Stomach smooth muscle (tissue), 2 donors: ENCODE measurements around the gene KTI12.
"Not testable (repeated sequence)": the region's sequence is repeated elsewhere in the genome, so short reads cannot be mapped to it uniquely, and the experiment has no call there.

Experiments
- H3K27ac ChIP-seq: one replicate; pipeline ENCODE4 v1.7.0; 2013; ENCODE audit warnings: mild to moderate bottlenecking, low read length, inconsistent platforms
- H3K27me3 ChIP-seq, 2 donors: one replicate each; pipeline ENCODE4 v1.7.0; 2013; ENCODE audit warnings: low read length in 2 of 2; ENCODE audit not compliant: insufficient read depth in 2 of 2, control insufficient read depth in 1 of 2
- H3K36me3 ChIP-seq, 2 donors: one replicate each; pipeline ENCODE4 v1.7.0; 2013; ENCODE audit warnings: low read length in 2 of 2; ENCODE audit not compliant: control insufficient read depth in 2 of 2, insufficient read depth in 2 of 2
- H3K4me1 ChIP-seq: one replicate; pipeline ENCODE4 v1.7.0; 2013; ENCODE audit warnings: low read length; ENCODE audit not compliant: control insufficient read depth, insufficient read depth
- H3K4me3 ChIP-seq, 2 donors: one replicate each; pipeline ENCODE4 v1.7.0; 2013; ENCODE audit warnings: low read length in 2 of 2
- H3K9ac ChIP-seq, 2 donors: one replicate each; pipeline ENCODE4 v1.7.0; 2013; ENCODE audit warnings: low read length in 2 of 2, mild to moderate bottlenecking in 1 of 2
- H3K9me3 ChIP-seq, 2 donors: one replicate each; pipeline ENCODE4 v1.7.0; 2013; ENCODE audit warnings: low read length in 2 of 2; ENCODE audit not compliant: control insufficient read depth in 2 of 2
- donor health status: healthy.
- donor health status: Pancreatic carcinoma.

The KTI12 gene

DNA sequence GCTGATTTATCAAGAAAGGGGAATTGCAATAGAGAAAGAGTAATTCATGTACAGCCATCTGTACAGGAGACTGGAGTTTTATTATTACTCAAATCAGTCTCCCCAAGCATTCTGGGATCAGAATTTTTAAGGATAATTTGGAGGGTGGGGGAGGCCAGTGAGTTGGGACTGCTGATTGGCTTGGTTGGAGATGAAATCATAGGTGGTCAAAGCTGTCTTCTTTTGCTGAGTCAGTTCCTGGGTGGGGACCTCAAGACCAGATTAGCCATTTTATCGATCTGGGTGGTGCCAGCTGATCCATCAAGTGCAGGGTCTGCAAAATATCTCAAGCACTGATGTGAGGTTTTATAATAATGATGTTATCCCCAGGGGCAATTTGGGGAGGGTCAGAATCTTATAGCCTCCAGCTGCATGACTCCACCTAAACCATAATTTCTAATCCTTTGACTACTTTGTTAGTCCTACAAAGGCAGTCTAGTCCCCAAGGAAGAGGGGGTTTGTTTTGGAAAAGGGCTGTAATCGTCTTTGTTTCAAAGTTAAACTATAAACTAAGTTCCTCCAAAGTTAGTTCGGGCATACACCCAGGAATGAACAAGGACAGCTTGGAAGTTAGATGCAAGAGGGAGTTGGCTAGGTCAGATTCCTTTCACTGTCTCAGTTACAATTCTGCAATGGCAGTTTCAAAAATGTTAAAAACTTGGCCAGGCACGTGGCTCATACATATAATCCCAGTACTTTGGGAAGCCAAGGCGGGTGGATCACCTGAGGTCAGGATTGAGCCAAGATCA, 26.2 kb downstream of the KTI12 start:
- Histone ChIP-seq H3K27ac (no peak overlapping the region), H3K27me3 (peaks cover 5 to 6% of the 10 kb centered on the region in 2 donors), H3K4me1 (no peaks in the 10 kb centered on the region), H3K36me3 (no peaks in the 10 kb centered on the region), H3K9ac (no peak overlapping the region), H3K4me3 (no peak overlapping the region), H3K9me3 (no peaks in the 10 kb centered on the region)

DNA sequence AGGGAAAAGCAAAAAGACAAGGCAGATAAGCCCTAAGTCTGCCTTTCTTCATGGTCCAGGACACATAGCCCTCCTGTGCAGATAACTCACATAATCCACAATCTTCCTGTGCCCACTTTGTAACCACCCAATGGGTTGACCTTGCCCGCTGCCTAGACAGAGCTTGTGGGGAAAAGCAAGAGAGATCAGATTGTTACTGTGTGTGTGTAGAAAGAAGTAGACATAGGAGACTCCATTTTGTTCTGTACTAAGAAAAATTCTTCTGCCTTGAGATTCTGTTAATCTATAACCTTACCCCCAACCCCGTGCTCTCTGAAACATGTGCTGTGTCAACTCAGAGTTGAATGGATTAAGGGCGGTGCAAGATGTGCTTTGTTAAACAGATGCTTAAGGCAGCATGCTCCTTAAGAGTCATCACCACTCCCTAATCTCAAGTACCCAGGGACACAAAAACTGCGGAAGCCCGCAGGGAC, 27.5 kb downstream of the KTI12 start:
- not testable (repeated sequence) for H3K4me3 ChIP-seq, H3K36me3 ChIP-seq, H3K4me1 ChIP-seq, H3K27ac ChIP-seq, H3K27me3 ChIP-seq, H3K9ac ChIP-seq, H3K9me3 ChIP-seq

DNA sequence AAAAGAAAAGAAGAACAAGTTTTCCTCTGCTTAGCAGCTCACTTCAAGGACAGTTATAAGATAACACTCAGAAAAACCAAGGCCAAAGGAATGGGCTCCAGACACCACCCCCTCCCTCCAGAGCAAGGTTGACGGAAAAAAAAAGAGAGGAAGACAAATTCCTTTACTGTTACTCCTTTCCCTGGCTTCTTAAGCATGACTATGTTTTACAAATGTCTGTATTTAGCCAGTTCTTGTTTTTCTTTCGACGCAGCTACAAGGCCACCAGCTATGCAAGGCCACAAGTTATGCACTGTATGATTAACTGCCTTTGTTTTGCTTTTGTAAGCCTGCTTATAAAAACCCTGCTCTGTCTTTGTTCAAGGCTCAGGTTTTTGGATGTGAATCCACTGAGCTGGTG, 28.1 kb downstream of the KTI12 start:
- H3K4me3 ChIP-seq, H3K27me3 ChIP-seq, H3K27ac ChIP-seq, H3K9ac ChIP-seq, H3K9me3 ChIP-seq, H3K4me1 ChIP-seq, H3K36me3 ChIP-seq: not testable (repeated sequence)

- no peaks in the 10 kb centered on the region for H3K36me3 ChIP-seq
- peaks cover 4 to 5% of the 10 kb centered on the region in 2 donors for H3K27me3 ChIP-seq
- no peaks in the 10 kb centered on the region for H3K4me1 ChIP-seq
- H3K4me3 ChIP-seq = no peak overlapping the region
- H3K27ac ChIP-seq = no peak overlapping the region
- no peak overlapping the region for H3K9ac ChIP-seq
- H3K9me3 ChIP-seq = no peaks in the 10 kb centered on the region
These were observed 29.7 kb downstream of the KTI12 start for GRCh38 chr1:52003877-52004276.

DNA sequence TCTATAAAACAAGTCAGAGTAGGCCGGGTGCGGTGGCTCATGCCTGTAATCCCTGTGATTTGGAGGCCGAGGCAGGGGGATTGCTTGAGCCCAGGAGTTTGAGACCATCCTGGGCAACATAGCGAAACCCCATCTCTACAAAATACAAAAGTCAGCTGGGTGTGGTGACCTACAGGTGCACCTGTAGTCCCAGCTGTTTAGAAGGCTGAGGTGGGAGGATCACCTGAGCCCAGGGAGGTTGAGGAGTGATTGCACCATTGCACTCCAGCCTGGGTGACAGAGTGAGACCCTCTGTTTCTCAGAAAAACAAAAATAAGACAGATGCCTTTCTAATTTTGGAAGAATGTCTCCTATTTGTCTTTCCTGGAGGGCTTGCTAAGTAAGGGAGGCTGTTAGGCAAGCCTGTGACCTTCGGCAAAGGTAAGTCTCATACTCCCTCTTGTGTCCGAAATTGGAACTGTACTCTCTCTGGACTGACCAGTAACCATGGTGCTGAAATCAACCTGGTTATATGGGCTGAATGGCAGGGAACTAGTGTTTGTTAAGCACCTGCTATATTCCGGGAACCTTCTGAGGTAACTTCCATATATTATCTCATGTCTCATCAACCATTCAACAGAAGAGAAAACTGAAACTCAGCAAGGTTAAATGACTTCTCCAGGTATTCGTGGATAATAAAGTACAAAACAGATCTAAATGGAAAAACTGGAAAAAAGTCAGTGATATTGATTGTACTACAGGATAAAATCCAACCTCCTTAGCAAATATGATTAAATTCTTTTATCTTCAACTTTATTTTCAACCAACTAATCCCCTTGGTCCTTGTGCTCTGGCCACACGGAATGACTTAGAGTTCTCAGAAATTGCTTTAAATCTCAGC, 31.3 kb downstream of the KTI12 start:
- Histone ChIP-seq H3K36me3 (no peaks in the 10 kb centered on the region), H3K4me1 (no peaks in the 10 kb centered on the region), H3K9me3 (no peaks in the 10 kb centered on the region), H3K4me3 (no peak overlapping the region), H3K27me3 (peaks cover 4 to 6% of the 10 kb centered on the region in 2 donors), H3K27ac (no peak overlapping the region), H3K9ac (no peak overlapping the region)

DNA sequence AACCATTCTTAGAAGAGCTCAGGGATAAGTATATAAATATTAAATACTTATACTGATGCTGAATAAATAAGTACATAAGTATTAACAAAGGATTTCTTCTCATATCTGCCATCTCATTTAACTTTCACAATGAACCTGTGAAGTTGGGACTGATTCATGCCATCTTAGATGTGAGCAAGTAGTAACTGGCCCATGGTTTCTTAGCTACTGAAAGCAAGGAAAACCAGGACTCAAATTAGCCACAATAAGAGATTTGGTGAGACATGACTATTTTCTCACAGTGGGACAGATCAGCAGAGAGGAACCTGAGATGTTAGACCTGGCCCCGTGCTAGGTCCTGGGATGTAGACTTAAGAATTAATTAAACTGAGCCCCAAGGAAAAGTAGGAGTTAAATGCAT, 34.9 kb downstream of the KTI12 start:
- no peak overlapping the region for H3K4me3 ChIP-seq
- H3K36me3 ChIP-seq = no peaks in the 10 kb centered on the region
- no peak overlapping the region for H3K27ac ChIP-seq
- no peaks in the 10 kb centered on the region for H3K4me1 ChIP-seq
- peaks cover 4 to 7% of the 10 kb centered on the region in 2 donors for H3K27me3 ChIP-seq
- no peak overlapping the region for H3K9ac ChIP-seq
- H3K9me3 ChIP-seq = no peaks in the 10 kb centered on the region

DNA sequence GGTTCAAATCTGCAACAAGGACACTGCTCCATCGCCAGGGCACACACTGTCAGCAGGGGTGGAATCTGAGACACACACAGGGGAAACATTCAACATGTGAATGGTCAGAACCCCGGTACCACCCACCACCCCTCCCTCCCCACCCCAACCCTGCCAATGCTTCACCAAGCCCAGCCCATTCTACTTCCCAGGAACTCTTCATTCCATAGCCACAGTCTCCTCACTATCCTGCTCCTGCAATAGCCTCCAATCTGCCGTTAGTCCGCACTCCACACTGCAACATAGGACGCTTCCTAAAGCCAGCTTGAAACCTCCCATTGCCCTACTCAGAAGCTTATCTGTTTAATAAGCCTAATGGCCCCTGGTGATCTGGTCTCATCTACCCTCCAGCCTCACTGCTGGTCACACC, 35.6 kb downstream of the KTI12 start:
- H3K4me3 ChIP-seq = no peak overlapping the region
- peaks cover 4 to 9% of the 10 kb centered on the region in 2 donors for H3K27me3 ChIP-seq
- H3K27ac ChIP-seq = no peak overlapping the region
- H3K9ac ChIP-seq = no peak overlapping the region
- H3K36me3 ChIP-seq = no peaks in the 10 kb centered on the region
- H3K4me1 ChIP-seq = no peaks in the 10 kb centered on the region
- H3K9me3 ChIP-seq = no peaks in the 10 kb centered on the region

- no peak within 1 kb of the TSS for H3K27ac ChIP-seq
- peaks cover 31 to 33% of the 10 kb centered on the region in 2 donors for H3K27me3 ChIP-seq
These were observed 43.1 kb downstream of the KTI12 start, which contains the start of gene RAB3B for GRCh38 chr1:51990478-51990965. RAB3B (minus strand) TSS chr1:51990700; CDS start chr1:51977117, 13,583 bp downstream.

GRCh38 chr1:51989582-51990477, 43.8 kb downstream of the KTI12 start:
- peak overlapping the region in 1 of 2 donors; percentile 52 for H3K4me3 ChIP-seq
- H3K9ac ChIP-seq = no peak overlapping the region
- H3K27me3 ChIP-seq = peaks cover 31 to 33% of the 10 kb centered on the region in 2 donors
- peaks cover 4% of the 10 kb centered on the region for H3K4me1 ChIP-seq
- H3K9me3 ChIP-seq = no peaks in the 10 kb centered on the region
- no peaks in the 10 kb centered on the region for H3K36me3 ChIP-seq
- no peak overlapping the region for H3K27ac ChIP-seq

More at GRCh38 chr1:51990478-51990965, 43.1 kb downstream of the KTI12 start, which contains the start of gene RAB3B:
- no peaks in the 10 kb centered on the region for H3K9me3 ChIP-seq
- H3K4me1 ChIP-seq = peaks cover 4% of the 10 kb centered on the region
- H3K36me3 ChIP-seq = no peaks in the 10 kb centered on the region
- H3K9ac ChIP-seq = no peak within 1 kb of the TSS
- H3K4me3 ChIP-seq = peak within 1 kb of the TSS in 1 of 2 donors; percentile 52

DNA sequence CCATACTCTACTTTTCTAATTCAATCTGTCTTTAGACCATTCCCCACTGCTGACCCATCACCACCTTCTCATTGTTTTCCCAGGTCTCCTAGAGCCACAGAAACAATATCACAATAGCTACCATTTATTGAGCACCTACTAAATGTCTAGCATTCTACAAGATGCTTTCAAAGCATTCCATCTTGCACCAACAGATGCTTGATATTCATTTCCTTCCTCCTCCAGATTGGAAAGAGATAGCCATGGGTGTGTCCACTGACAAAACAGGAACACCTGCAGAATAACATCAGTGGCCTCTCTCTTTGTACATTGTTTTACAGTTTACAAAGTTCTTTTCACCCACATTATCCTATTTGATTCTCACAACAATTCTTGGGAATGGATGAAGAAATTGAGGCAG, 45.4 kb downstream of the KTI12 start:
- Histone ChIP-seq H3K36me3 (no peaks in the 10 kb centered on the region), H3K9ac (no peak overlapping the region), H3K4me1 (peaks cover 4% of the 10 kb centered on the region), H3K27me3 (peaks cover 29 to 31% of the 10 kb centered on the region in 2 donors), H3K4me3 (no peak overlapping the region), H3K27ac (no peak overlapping the region), H3K9me3 (no peaks in the 10 kb centered on the region)
